ENCODE data around the gene MYO15A. TPM values are rescaled to one million over a fixed set of nuclear protein-coding genes. Genes with fewer than 3 reads are reported as not detected.

The MYO15A gene
- total RNA-seq, 1 experiment from 2014 or later: 2.8 TPM

DNA sequence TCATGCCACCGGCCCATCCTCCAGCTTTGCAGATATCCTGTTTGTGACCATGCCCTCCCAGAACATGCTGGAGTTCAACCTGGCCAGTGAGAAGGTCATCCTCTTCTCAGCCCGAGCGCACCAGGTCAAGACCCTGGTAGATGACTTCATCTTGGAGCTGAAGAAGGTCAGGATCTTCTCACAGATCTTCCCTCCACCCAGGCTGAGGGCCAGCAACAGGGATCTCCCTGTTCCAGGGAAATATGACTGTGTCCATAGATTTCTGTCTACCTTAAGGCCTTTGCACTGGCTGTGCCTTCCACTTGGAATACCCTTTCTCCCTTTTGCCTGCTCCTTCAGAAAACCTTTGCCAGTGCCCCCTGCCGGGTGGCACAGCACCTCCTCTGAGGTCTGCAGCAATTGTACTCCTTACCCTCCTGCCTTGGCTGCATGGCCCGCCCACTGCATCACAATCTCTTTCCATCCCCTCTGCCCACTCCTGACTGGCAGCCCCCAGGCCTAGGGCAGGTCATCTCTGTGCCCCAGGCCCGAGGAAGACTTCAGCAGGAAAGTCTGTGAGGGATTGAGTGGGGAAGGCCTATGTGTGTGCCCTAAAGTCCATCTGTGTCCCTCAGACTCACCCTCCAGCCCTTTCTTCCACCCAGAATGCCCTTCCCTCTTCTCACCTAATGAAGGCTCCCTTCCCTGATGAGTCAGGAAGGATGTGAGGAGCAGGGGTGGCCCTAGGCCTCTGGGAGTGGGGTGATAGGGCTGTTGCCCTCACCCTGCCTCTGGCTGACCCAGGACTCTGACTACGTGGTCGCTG is 47.8 kb downstream of the MYO15A start:
- H3K9me3 ChIP-seq (ENCODE audit: control insufficient read depth in 1 of 2, insufficient read depth in 1 of 2, low read depth in 1 of 2, low read length in 2 of 2): no peaks in the 10 kb centered on the region
- H2AFZ ChIP-seq (ENCODE audit: low read depth, low read length, poor library complexity, severe bottlenecking): no peak overlapping the region
- H3K4me3 ChIP-seq (replicated peaks in 1 of 2; ENCODE audit: low read depth in 1 of 2, low read length in 2 of 2): no peak overlapping the region
- no peaks in the 10 kb centered on the region for H3K9me2 ChIP-seq (ENCODE audit: insufficient read depth)
- H3K9ac ChIP-seq (ENCODE audit: low read length): peak overlapping the region; percentile 34
- H3K36me3 ChIP-seq (ENCODE audit: control insufficient read depth in 1 of 2, insufficient read depth in 2 of 2, low read length in 2 of 2): no peaks in the 10 kb centered on the region
- no peaks in the 10 kb centered on the region for H3K79me2 ChIP-seq (ENCODE audit: insufficient read depth, low read length)
- CTCF ChIA-PET: interaction anchor here (1.3 kb wide), 1 partner anchor 28 kb away, joined by 3 read pairs; the partner anchor contains the start of gene ALKBH5
- TF ChIP-seq EZH2phosphoT487 (IDR thresholded peaks at IDR 0.05; ENCODE audit: borderline replicate concordance) (no peak), FOSL1 (IDR thresholded peaks at IDR 0.05; ENCODE audit: low read depth) (no peak), EZH2 (IDR thresholded peaks at IDR 0.05) (no peak), ELF1 (IDR thresholded peaks at IDR 0.05; ENCODE audit: borderline replicate concordance, low read depth) (no peak), TCF7L2 (IDR thresholded peaks at IDR 0.05; ENCODE audit: borderline replicate concordance, extremely low read depth, insufficient read depth, insufficient read length) (no peak), POLR2A (IDR thresholded peaks at IDR 0.05; ENCODE audit: borderline replicate concordance, extremely low read depth, insufficient read depth, insufficient read length) (no peak)
- TF ChIP-seq, protein P1, sequence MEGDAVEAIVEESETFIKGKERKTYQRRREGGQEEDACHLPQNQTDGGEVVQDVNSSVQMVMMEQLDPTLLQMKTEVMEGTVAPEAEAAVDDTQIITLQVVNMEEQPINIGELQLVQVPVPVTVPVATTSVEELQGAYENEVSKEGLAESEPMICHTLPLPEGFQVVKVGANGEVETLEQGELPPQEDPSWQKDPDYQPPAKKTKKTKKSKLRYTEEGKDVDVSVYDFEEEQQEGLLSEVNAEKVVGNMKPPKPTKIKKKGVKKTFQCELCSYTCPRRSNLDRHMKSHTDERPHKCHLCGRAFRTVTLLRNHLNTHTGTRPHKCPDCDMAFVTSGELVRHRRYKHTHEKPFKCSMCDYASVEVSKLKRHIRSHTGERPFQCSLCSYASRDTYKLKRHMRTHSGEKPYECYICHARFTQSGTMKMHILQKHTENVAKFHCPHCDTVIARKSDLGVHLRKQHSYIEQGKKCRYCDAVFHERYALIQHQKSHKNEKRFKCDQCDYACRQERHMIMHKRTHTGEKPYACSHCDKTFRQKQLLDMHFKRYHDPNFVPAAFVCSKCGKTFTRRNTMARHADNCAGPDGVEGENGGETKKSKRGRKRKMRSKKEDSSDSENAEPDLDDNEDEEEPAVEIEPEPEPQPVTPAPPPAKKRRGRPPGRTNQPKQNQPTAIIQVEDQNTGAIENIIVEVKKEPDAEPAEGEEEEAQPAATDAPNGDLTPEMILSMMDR (IDR thresholded peaks at IDR 0.05 in 2 of 3, conservative IDR thresholded peaks at IDR 0.05 in 1 of 3; ENCODE audit: borderline replicate concordance in 1 of 3, insufficient read depth in 1 of 3, low read depth in 2 of 3, low read length in 2 of 3): peak in 2 of 3 experiments; percentile 44 to 48; a peak in 4 of 6 replicates
- TF ChIP-seq, protein P2, sequence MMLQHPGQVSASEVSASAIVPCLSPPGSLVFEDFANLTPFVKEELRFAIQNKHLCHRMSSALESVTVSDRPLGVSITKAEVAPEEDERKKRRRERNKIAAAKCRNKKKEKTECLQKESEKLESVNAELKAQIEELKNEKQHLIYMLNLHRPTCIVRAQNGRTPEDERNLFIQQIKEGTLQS (IDR thresholded peaks at IDR 0.05): no peak
- H3K27ac ChIP-seq (ENCODE audit: low read depth, low read length): peak overlapping the region; percentile 40; the same call in 1 of the 2 replicates
- H4K20me1 ChIP-seq (ENCODE audit: insufficient read depth): no peaks in the 10 kb centered on the region
- no peak for ATAC-seq
- H3K4me2 ChIP-seq (ENCODE audit: low read length): peak overlapping the region; percentile 55
- intact Hi-C loops (cut with micrococcal nuclease): loop anchor here (2.0 kb wide), 1 partner anchor 16 kb away; no protein-coding TSS in a partner anchor
- RAD21 ChIA-PET (ENCODE audit: low non-redundant PET in 1 of 2, low total read pairs in 2 of 2, uncharacterized antibody in 2 of 2, unreplicated experiment in 2 of 2): no interaction called here
- POLR2A ChIA-PET: no interaction called here
- no peak for DNase-seq (ENCODE audit: low read depth, low spot score)
- H3K27me3 ChIP-seq (ENCODE audit: insufficient read depth, low read length): no peaks in the 10 kb centered on the region
- BruUV-seq (replicated peaks): no TSS peak
- peaks cover 21 to 60% of the 10 kb centered on the region in 2 experiments for H3K4me1 ChIP-seq (ENCODE audit: control insufficient read depth in 1 of 2, insufficient read depth in 2 of 2, low read length in 2 of 2)

Measured in HCT116 (cell line).